ENCODE data around the gene PPP1R1A. TPM values are rescaled to one million over a fixed set of nuclear protein-coding genes. Genes with fewer than 3 reads are reported as not detected.

The PPP1R1A gene
- total RNA-seq, 1 donor = 0.36 TPM

- Histone ChIP-seq H4K20me1 (ENCODE audit: insufficient read depth, low read length) (no peaks in the 10 kb centered on the region), H3K27me3 (ENCODE audit: insufficient read depth, low read length) (peaks cover 15% of the 10 kb centered on the region), H3K9me3 (ENCODE audit: low read depth, low read length) (no peaks in the 10 kb centered on the region), H3K4me1 (ENCODE audit: insufficient read depth, low read length) (peaks cover 11% of the 10 kb centered on the region), H3K4me3 (ENCODE audit: insufficient read depth, low read length) (no peak overlapping the region), H3K27ac (ENCODE audit: low read depth, low read length) (no peak overlapping the region), H2AFZ (ENCODE audit: low read length) (peak overlapping the region; percentile 86), H3K36me3 (ENCODE audit: insufficient read depth, low read length) (no peaks in the 10 kb centered on the region), H3K4me2 (ENCODE audit: insufficient read depth, low read length) (peak overlapping the region; percentile 85), H3K79me2 (ENCODE audit: insufficient read depth, low read length) (no peaks in the 10 kb centered on the region)
- DNase-seq (ENCODE audit: insufficient read length, low spot score, missing footprints) = no peak
- TF ChIP-seq CTCF (IDR thresholded peaks at IDR 0.05; ENCODE audit: extremely low read depth, low read depth, low read length) = no peak
These were observed 27.3 kb downstream of the PPP1R1A start for GRCh38 chr12:54561164-54561563.

- H2AFZ ChIP-seq (ENCODE audit: low read length) = peak overlapping the region; percentile 86
- H3K79me2 ChIP-seq (ENCODE audit: insufficient read depth, low read length) = no peaks in the 10 kb centered on the region
- H4K20me1 ChIP-seq (ENCODE audit: insufficient read depth, low read length) = no peaks in the 10 kb centered on the region
- no peaks in the 10 kb centered on the region for H3K36me3 ChIP-seq (ENCODE audit: insufficient read depth, low read length)
- no peaks in the 10 kb centered on the region for H3K9me3 ChIP-seq (ENCODE audit: low read depth, low read length)
- peaks cover 12% of the 10 kb centered on the region for H3K27me3 ChIP-seq (ENCODE audit: insufficient read depth, low read length)
- TF ChIP-seq CTCF (IDR thresholded peaks at IDR 0.05; ENCODE audit: extremely low read depth, low read depth, low read length) = no peak
- no peak overlapping the region for H3K27ac ChIP-seq (ENCODE audit: low read depth, low read length)
- peak overlapping the region; percentile 85 for H3K4me2 ChIP-seq (ENCODE audit: insufficient read depth, low read length)
- H3K4me3 ChIP-seq (ENCODE audit: insufficient read depth, low read length) = peak overlapping the region; percentile 61
- peak; percentile 94 for DNase-seq (ENCODE audit: insufficient read length, low spot score, missing footprints)
- peaks cover 11% of the 10 kb centered on the region for H3K4me1 ChIP-seq (ENCODE audit: insufficient read depth, low read length)
These were observed 28.0 kb downstream of the PPP1R1A start for GRCh38 chr12:54560374-54560858.

- Histone ChIP-seq H2AFZ (ENCODE audit: low read length) (no peak overlapping the region), H4K20me1 (ENCODE audit: insufficient read depth, low read length) (no peaks in the 10 kb centered on the region), H3K4me1 (ENCODE audit: insufficient read depth, low read length) (peaks cover 11% of the 10 kb centered on the region), H3K4me2 (ENCODE audit: insufficient read depth, low read length) (no peak overlapping the region), H3K27me3 (ENCODE audit: insufficient read depth, low read length) (peaks cover 11% of the 10 kb centered on the region), H3K4me3 (ENCODE audit: insufficient read depth, low read length) (no peak overlapping the region), H3K27ac (ENCODE audit: low read depth, low read length) (no peak overlapping the region), H3K79me2 (ENCODE audit: insufficient read depth, low read length) (no peaks in the 10 kb centered on the region), H3K9me3 (ENCODE audit: low read depth, low read length) (no peaks in the 10 kb centered on the region), H3K36me3 (ENCODE audit: insufficient read depth, low read length) (no peaks in the 10 kb centered on the region)
- no peak for TF ChIP-seq CTCF (IDR thresholded peaks at IDR 0.05; ENCODE audit: extremely low read depth, low read depth, low read length)
- no peak for DNase-seq (ENCODE audit: insufficient read length, low spot score, missing footprints)
These were observed 29.7 kb downstream of the PPP1R1A start for GRCh38 chr12:54558759-54559158.

GRCh38 chr12:54558311-54558710 lies 30.1 kb downstream of the PPP1R1A start:
- Histone ChIP-seq H3K27ac (ENCODE audit: low read depth, low read length) (no peak overlapping the region), H3K4me3 (ENCODE audit: insufficient read depth, low read length) (no peak overlapping the region), H3K79me2 (ENCODE audit: insufficient read depth, low read length) (no peaks in the 10 kb centered on the region), H3K9me3 (ENCODE audit: low read depth, low read length) (no peaks in the 10 kb centered on the region), H3K36me3 (ENCODE audit: insufficient read depth, low read length) (no peaks in the 10 kb centered on the region), H3K4me2 (ENCODE audit: insufficient read depth, low read length) (no peak overlapping the region), H3K27me3 (ENCODE audit: insufficient read depth, low read length) (peaks cover 12% of the 10 kb centered on the region), H2AFZ (ENCODE audit: low read length) (no peak overlapping the region), H4K20me1 (ENCODE audit: insufficient read depth, low read length) (no peaks in the 10 kb centered on the region), H3K4me1 (ENCODE audit: insufficient read depth, low read length) (peaks cover 11% of the 10 kb centered on the region)
- no peak for DNase-seq (ENCODE audit: insufficient read length, low spot score, missing footprints)
- TF ChIP-seq CTCF (IDR thresholded peaks at IDR 0.05; ENCODE audit: extremely low read depth, low read depth, low read length) = no peak
